Keratinocyte (primary cell): ENCODE data around the gene FGGY. TPM values are rescaled to one million over a fixed set of nuclear protein-coding genes. Genes with fewer than 3 reads are reported as not detected.

Experiments
- DNase-seq: peaks from one replicate; pipeline ENCODE4 v3.0.0-alpha.2; 2011; ENCODE audit warnings: low read depth, missing footprints, low spot score
- FAIRE-seq: peaks from 2 replicates; lab custom pipeline; 2011; peaks lifted over from hg19 to GRCh38; lab: Jason Lieb, UNC
- H2AFZ ChIP-seq: 2 replicates; pipeline ENCODE4 v1.6.0; 2012; ENCODE audit warnings: low read length, control low read depth, inconsistent platforms; ENCODE audit not compliant: control insufficient read depth
- H3K27ac ChIP-seq: 2 replicates; pipeline ENCODE4 v1.5.1; 2011; ENCODE audit warnings: low read length; ENCODE audit not compliant: control insufficient read depth, insufficient read depth
- H3K27me3 ChIP-seq: 3 replicates; pipeline ENCODE4 v1.6.0; 2011; ENCODE audit warnings: low read length; ENCODE audit not compliant: control insufficient read depth, insufficient read depth; ENCODE audit errors: extremely low read depth
- H3K36me3 ChIP-seq, 2 experiments: 2 replicates in 1 of 2; 3 replicates in 1 of 2; pipeline ENCODE4 v1.5.1; 2011; ENCODE audit warnings: low read length in 2 of 2, mild to moderate bottlenecking in 1 of 2; ENCODE audit not compliant: control insufficient read depth in 2 of 2, insufficient read depth in 2 of 2; ENCODE audit errors: extremely low read depth in 1 of 2
- H3K4me1 ChIP-seq: 3 replicates; pipeline ENCODE4 v1.5.1; 2011; ENCODE audit warnings: low read length; ENCODE audit not compliant: control insufficient read depth, insufficient read depth; ENCODE audit errors: extremely low read depth
- H3K4me2 ChIP-seq: 3 replicates; pipeline ENCODE4 v1.6.0; 2011; ENCODE audit warnings: low read depth, low read length; ENCODE audit not compliant: control insufficient read depth, insufficient read depth; ENCODE audit errors: extremely low read depth
- H3K4me3 ChIP-seq, 3 experiments: fragments of 200-600 bp in 1 of 3; sonication (generic) in 1 of 3; 2 replicates in 2 of 3; 3 replicates in 1 of 3; pipeline ENCODE4 v1.5.1; 2011 to 2016; ENCODE audit warnings: low read length in 3 of 3, mild to moderate bottlenecking in 3 of 3, control low read depth in 2 of 3, inconsistent platforms in 1 of 3, low read depth in 1 of 3, mixed read lengths in 1 of 3, mixed run types in 1 of 3, moderate library complexity in 1 of 3; ENCODE audit not compliant: control insufficient read depth in 2 of 3, insufficient read depth in 2 of 3; ENCODE audit errors: extremely low read depth in 1 of 3
- H3K79me2 ChIP-seq: 2 replicates; pipeline ENCODE4 v1.6.0; 2012; ENCODE audit warnings: low read length; ENCODE audit not compliant: control insufficient read depth, insufficient read depth
- H3K9ac ChIP-seq: 3 replicates; pipeline ENCODE4 v1.6.0; 2011; ENCODE audit warnings: low read length; ENCODE audit not compliant: control insufficient read depth, insufficient read depth; ENCODE audit errors: extremely low read depth
- H3K9me1 ChIP-seq: 3 replicates; pipeline ENCODE4 v1.6.0; 2011; ENCODE audit warnings: low read length; ENCODE audit not compliant: control insufficient read depth, insufficient read depth; ENCODE audit errors: extremely low read depth
- H3K9me3 ChIP-seq: 2 replicates; pipeline ENCODE4 v1.5.1; 2012; ENCODE audit warnings: low read depth, low read length; ENCODE audit not compliant: control insufficient read depth
- H4K20me1 ChIP-seq: 3 replicates; pipeline ENCODE4 v1.6.0; 2011; ENCODE audit warnings: low read length; ENCODE audit not compliant: control insufficient read depth, insufficient read depth; ENCODE audit errors: extremely low read depth
- EZH2 ChIP-seq: IDR thresholded peaks from one replicate; pipeline ENCODE4 v1.6.1; 2012; ENCODE audit warnings: inconsistent platforms, mild to moderate bottlenecking, low read length, moderate library complexity
- dilution Hi-C: fragments of 300-500 bp; cut with MboI; formaldehyde crosslinking; loops from one replicate; pipeline ENCODE4 v1.7.0; 2020; ENCODE audit warnings: low sequenced_read_pairs; ENCODE audit not compliant: extremely low pct_ligation_motif_present
- polyA plus RNA-seq, 5 experiments: library from polyadenylated mRNA; depleted of rRNA in 3 of 5; stranded (reverse) in 3 of 5; stranded (forward) in 1 of 5; unstranded in 1 of 5; fragments of >200 nt; gene quantifications; 1 replicate in 1 of 5; 2 replicates in 3 of 5; 3 replicates in 1 of 5; pipeline versions ENCODE4 v1.2.1 to v1.2.3, GENCODE V29; 2011 to 2012; ENCODE audit warnings: missing spikeins in 2 of 5, low read depth in 1 of 5, low replicate concordance in 1 of 5
- TF ChIP-seq, protein P1 (sequence below), 3 experiments: IDR thresholded peaks in 1 of 3; conservative IDR thresholded peaks in 1 of 3; optimal IDR thresholded peaks in 1 of 3; 2 replicates in 2 of 3; 3 replicates in 1 of 3; pipeline versions ENCODE3 to v1.5.1; 2011; ENCODE audit warnings: low read length in 3 of 3, mild to moderate bottlenecking in 3 of 3, moderate library complexity in 2 of 3, control low read depth in 1 of 3, inconsistent platforms in 1 of 3; ENCODE audit not compliant: insufficient read depth in 2 of 3; ENCODE audit errors: extremely low read depth in 1 of 3

The FGGY gene
- polyA plus RNA-seq, 1 donor (not counting 4 experiments of a cell fraction or from before 2014, with no cell fraction given): 16.6 TPM

DNA sequence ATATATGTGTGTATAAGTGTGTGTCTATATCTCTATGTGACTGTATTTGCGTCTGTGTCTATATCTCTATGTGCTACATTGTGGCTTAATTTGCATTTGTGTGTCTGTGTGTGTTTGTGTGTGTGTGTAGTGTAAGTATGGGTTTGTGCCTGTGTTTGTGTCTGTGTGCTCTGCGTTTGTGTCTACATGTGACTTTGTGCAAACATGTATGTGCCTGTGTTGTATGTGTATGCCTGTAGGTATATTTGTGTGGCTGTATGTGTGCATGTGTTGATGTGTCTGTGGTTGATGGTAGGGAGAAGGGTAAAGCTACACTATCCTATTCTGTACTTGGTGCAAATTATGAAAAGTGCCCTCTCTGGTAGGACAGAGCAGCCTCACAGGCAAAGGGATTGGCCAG lies 7.3 kb upstream of the FGGY start:
- H4K20me1 ChIP-seq: no peaks in the 10 kb centered on the region
- H3K4me2 ChIP-seq: no peak overlapping the region
- peaks cover 0 to 1% of the 10 kb centered on the region in 2 experiments for H3K36me3 ChIP-seq
- dilution Hi-C loops: no loop called here
- H3K79me2 ChIP-seq: no peaks in the 10 kb centered on the region
- DNase-seq (no peak), FAIRE-seq (peak; percentile 64)
- H3K27me3 ChIP-seq: no peaks in the 10 kb centered on the region
- no peak overlapping the region for H2AFZ ChIP-seq
- no peak overlapping the region for H3K27ac ChIP-seq
- no peaks in the 10 kb centered on the region for H3K9me1 ChIP-seq
- no peak overlapping the region for H3K9ac ChIP-seq
- no peak for TF ChIP-seq EZH2
- TF ChIP-seq, protein P1, sequence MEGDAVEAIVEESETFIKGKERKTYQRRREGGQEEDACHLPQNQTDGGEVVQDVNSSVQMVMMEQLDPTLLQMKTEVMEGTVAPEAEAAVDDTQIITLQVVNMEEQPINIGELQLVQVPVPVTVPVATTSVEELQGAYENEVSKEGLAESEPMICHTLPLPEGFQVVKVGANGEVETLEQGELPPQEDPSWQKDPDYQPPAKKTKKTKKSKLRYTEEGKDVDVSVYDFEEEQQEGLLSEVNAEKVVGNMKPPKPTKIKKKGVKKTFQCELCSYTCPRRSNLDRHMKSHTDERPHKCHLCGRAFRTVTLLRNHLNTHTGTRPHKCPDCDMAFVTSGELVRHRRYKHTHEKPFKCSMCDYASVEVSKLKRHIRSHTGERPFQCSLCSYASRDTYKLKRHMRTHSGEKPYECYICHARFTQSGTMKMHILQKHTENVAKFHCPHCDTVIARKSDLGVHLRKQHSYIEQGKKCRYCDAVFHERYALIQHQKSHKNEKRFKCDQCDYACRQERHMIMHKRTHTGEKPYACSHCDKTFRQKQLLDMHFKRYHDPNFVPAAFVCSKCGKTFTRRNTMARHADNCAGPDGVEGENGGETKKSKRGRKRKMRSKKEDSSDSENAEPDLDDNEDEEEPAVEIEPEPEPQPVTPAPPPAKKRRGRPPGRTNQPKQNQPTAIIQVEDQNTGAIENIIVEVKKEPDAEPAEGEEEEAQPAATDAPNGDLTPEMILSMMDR (optimal IDR thresholded peaks at IDR 0.05 in 1 of 3, IDR thresholded peaks at IDR 0.05 in 1 of 3, conservative IDR thresholded peaks at IDR 0.05 in 1 of 3; ENCODE audit: extremely low read depth in 1 of 3, insufficient read depth in 2 of 3, low read length in 3 of 3): no peak
- no peaks in the 10 kb centered on the region for H3K9me3 ChIP-seq
- no peak overlapping the region for H3K4me3 ChIP-seq
- H3K4me1 ChIP-seq: no peaks in the 10 kb centered on the region

DNA sequence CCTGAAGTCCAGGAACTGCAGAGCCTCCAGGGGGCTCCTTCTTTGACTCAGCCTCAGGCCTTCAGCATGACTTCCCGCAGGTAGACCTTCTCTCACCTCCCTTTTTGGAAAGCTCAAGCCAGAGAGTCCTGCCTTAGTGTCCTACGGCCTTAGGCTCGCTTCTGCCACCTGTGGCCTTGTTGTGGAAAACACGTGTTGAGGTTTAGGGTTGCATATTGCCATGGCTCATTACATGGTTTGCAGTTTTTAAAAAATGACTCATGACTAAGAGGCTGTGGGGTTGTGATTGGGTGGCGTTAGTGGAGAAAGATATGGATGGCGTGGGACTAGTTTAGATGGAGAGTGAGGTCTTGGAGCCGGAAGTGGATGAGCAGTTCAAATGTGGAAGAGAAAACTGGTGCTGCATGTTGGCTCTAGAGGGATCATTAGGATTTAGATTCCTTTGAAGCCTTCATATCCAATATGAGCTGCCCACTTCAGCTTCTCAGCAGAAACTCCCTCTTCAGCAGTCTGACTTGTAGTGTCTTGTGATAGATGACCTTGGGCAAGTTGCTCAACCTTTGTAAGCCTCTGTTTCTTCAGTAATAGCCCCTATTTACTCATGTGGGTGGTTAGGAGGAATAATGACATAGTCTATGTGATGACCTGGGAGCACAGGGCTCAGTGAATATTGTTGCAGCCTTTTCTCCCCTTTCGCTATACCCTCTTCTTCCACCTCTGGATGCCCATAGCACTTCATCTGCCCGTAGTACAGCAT lies 6.5 kb upstream of the FGGY start:
- dilution Hi-C loops: no loop called here
- peak; percentile 90 for FAIRE-seq

More for the DNA sequence above, 6.5 kb upstream of the FGGY start:
- no peak for TF ChIP-seq EZH2
- TF ChIP-seq, protein P1 (optimal IDR thresholded peaks at IDR 0.05 in 1 of 3, IDR thresholded peaks at IDR 0.05 in 1 of 3, conservative IDR thresholded peaks at IDR 0.05 in 1 of 3; ENCODE audit: extremely low read depth in 1 of 3, insufficient read depth in 2 of 3, low read length in 3 of 3): peak; percentile 54 to 77 (median 61)
- Histone ChIP-seq H4K20me1 (no peaks in the 10 kb centered on the region), H2AFZ (no peak overlapping the region), H3K9me3 (no peaks in the 10 kb centered on the region), H3K4me3 (no peak overlapping the region), H3K9ac (no peak overlapping the region), H3K36me3 (peaks cover 0 to 1% of the 10 kb centered on the region in 2 experiments), H3K9me1 (no peaks in the 10 kb centered on the region), H3K27ac (no peak overlapping the region), H3K4me2 (no peak overlapping the region), H3K4me1 (peaks cover 2% of the 10 kb centered on the region), H3K79me2 (no peaks in the 10 kb centered on the region), H3K27me3 (no peaks in the 10 kb centered on the region)
- DNase-seq: no peak
